ENCODE measurements around the gene BOC. TPM values are rescaled to one million over a fixed set of nuclear protein-coding genes. Genes with fewer than 3 reads are reported as not detected.

The BOC gene
- total RNA-seq (10 to 100 TPM in 6 of 7 donors, 1 to 10 TPM in 1; 8.8 to 21.9 (median 16.6) TPM), polyA plus RNA-seq (1 to 10 TPM; 1.5 to 1.7 (median 1.6) TPM)
- long read RNA-seq, donor 1: 0 reads
- long read RNA-seq, donor 2, partial matches to known transcripts: 5 of 6 reads
- long read RNA-seq, donor 2, other reads (novel, unspliced or antisense): 0 of 6 reads

- DNase-seq: no peak
- no peaks in the 10 kb centered on the region for H3K9me3 ChIP-seq
- peak within 1 kb of the TSS in 7 of 8 donors; percentile 71 to 85 (median 80) for H3K27ac ChIP-seq
- intact Hi-C loops (cut with DNase I; ENCODE audit: low total_unique reads): no loop called here
- TF ChIP-seq POLR2A (IDR thresholded peaks at IDR 0.05) (no peak), POLR2AphosphoS5 (IDR thresholded peaks at IDR 0.05) (peak in 2 of 3 donors; percentile 17 to 55)
- TF ChIP-seq, protein P1, sequence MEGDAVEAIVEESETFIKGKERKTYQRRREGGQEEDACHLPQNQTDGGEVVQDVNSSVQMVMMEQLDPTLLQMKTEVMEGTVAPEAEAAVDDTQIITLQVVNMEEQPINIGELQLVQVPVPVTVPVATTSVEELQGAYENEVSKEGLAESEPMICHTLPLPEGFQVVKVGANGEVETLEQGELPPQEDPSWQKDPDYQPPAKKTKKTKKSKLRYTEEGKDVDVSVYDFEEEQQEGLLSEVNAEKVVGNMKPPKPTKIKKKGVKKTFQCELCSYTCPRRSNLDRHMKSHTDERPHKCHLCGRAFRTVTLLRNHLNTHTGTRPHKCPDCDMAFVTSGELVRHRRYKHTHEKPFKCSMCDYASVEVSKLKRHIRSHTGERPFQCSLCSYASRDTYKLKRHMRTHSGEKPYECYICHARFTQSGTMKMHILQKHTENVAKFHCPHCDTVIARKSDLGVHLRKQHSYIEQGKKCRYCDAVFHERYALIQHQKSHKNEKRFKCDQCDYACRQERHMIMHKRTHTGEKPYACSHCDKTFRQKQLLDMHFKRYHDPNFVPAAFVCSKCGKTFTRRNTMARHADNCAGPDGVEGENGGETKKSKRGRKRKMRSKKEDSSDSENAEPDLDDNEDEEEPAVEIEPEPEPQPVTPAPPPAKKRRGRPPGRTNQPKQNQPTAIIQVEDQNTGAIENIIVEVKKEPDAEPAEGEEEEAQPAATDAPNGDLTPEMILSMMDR (IDR thresholded peaks at IDR 0.05 in 8 of 11, conservative IDR thresholded peaks at IDR 0.05 in 3 of 11): no peak
- no peaks in the 10 kb centered on the region for H3K36me3 ChIP-seq
- H3K4me1 ChIP-seq: peaks cover 0 to 24% (median 15%) of the 10 kb centered on the region in 6 donors
- H3K27me3 ChIP-seq (replicated peaks in 1 of 7): peaks cover 0 to 68% (median 22%) of the 10 kb centered on the region in 7 donors
- peak within 1 kb of the TSS; percentile 30 to 73 (median 43) for H3K4me3 ChIP-seq
- 1 to 4% (median 1%) methylated on average over 36 to 76 of the region's 76 CpGs for WGBS, 5 donors
Observed at GRCh38 chr3:113211330-113212149, at the start of gene BOC. BOC (plus strand) TSS chr3:113211557; CDS start chr3:113249803, 38,246 bp downstream.

DNA sequence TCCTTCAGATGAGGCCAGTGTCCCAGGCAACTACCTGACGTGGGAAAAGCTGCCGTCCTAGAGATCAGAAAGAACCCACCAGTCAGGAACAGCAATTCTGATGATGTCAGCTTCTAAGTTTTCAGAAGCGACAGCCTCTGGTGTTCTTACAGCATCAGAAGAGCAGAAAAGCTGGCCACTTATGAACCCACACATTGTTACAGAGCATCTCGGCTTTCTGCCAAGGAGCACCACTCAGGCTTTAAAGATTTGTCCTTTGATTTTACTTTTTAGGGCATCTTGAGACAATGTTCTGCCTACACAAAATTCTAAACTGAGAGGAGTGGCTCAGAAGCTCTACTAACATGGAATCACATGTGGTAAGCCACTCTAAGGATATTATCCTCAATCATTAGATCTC is 49.7 kb upstream of the BOC start:
- Histone ChIP-seq H3K27ac (no peak overlapping the region), H3K4me3 (no peak overlapping the region), H3K36me3 (no peaks in the 10 kb centered on the region), H3K9me3 (no peaks in the 10 kb centered on the region), H3K4me1 (no peaks in the 10 kb centered on the region), H3K27me3 (replicated peaks in 1 of 7) (no peaks in the 10 kb centered on the region)
- intact Hi-C loops (cut with DNase I; ENCODE audit: low total_unique reads): no loop called here
- 71 to 81% (median 78%) methylated on average over 4 of the region's 4 CpGs for WGBS, 5 donors
- no peak for DNase-seq
- TF ChIP-seq POLR2A (IDR thresholded peaks at IDR 0.05) (no peak), POLR2AphosphoS5 (IDR thresholded peaks at IDR 0.05) (no peak)
- TF ChIP-seq, protein P1 (IDR thresholded peaks at IDR 0.05 in 8 of 11, conservative IDR thresholded peaks at IDR 0.05 in 3 of 11): no peak

DNA sequence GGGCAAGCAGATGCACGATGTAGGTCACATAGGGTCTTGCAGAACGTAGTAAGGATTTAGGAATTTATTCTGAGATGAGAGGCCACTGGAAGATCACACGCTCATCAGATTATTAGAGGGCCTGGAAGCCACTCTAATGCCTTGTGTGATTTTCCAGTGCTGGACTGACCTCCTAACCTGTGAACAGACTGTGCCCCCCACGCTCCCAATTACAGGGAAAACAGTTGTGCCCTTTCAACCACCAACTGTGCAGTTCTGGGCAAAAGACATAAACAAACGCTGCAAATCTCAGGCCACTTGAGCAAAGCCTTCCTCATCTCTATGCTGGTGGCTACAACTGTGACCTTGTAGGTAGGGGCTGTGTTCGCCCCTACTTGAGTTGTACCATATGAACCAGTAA is 48.2 kb upstream of the BOC start:
- no peaks in the 10 kb centered on the region for H3K36me3 ChIP-seq

More for the DNA sequence above, 48.2 kb upstream of the BOC start:
- H3K4me1 ChIP-seq: no peaks in the 10 kb centered on the region
- no peak overlapping the region for H3K27ac ChIP-seq
- intact Hi-C loops (cut with DNase I; ENCODE audit: low total_unique reads): no loop called here
- H3K9me3 ChIP-seq: no peaks in the 10 kb centered on the region
- H3K27me3 ChIP-seq (replicated peaks in 1 of 7): no peaks in the 10 kb centered on the region
- DNase-seq: no peak
- no peak overlapping the region for H3K4me3 ChIP-seq
- WGBS, 5 donors: 73 to 93% (median 86%) methylated on average over 5 to 6 of the region's 6 CpGs
- TF ChIP-seq, protein P1 (IDR thresholded peaks at IDR 0.05 in 8 of 11, conservative IDR thresholded peaks at IDR 0.05 in 3 of 11): no peak
- TF ChIP-seq POLR2A (IDR thresholded peaks at IDR 0.05) (no peak), POLR2AphosphoS5 (IDR thresholded peaks at IDR 0.05) (no peak)
